ENCODE data around the gene EIF4E3.

DNA sequence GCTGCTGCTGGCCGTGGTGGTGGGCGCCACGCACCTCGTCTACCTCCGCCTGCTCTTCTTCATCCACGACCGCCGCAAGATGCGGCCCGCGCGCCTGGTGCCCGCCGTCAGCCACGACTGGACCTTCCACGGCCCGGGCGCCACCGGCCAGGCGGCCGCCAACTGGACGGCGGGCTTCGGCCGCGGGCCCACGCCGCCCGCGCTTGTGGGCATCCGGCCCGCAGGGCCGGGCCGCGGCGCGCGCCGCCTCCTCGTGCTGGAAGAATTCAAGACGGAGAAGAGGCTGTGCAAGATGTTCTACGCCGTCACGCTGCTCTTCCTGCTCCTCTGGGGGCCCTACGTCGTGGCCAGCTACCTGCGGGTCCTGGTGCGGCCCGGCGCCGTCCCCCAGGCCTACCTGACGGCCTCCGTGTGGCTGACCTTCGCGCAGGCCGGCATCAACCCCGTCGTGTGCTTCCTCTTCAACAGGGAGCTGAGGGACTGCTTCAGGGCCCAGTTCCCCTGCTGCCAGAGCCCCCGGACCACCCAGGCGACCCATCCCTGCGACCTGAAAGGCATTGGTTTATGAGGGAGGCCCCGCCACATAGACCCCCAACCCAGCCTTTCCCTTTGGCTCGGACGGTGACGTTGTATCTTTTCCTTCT, 29.5 kb upstream of the EIF4E3 start:
- TF ChIP-seq, protein P1, sequence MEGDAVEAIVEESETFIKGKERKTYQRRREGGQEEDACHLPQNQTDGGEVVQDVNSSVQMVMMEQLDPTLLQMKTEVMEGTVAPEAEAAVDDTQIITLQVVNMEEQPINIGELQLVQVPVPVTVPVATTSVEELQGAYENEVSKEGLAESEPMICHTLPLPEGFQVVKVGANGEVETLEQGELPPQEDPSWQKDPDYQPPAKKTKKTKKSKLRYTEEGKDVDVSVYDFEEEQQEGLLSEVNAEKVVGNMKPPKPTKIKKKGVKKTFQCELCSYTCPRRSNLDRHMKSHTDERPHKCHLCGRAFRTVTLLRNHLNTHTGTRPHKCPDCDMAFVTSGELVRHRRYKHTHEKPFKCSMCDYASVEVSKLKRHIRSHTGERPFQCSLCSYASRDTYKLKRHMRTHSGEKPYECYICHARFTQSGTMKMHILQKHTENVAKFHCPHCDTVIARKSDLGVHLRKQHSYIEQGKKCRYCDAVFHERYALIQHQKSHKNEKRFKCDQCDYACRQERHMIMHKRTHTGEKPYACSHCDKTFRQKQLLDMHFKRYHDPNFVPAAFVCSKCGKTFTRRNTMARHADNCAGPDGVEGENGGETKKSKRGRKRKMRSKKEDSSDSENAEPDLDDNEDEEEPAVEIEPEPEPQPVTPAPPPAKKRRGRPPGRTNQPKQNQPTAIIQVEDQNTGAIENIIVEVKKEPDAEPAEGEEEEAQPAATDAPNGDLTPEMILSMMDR (IDR thresholded peaks at IDR 0.05): no peak
- TF ChIP-seq POLR2A (IDR thresholded peaks at IDR 0.05): no peak
